22Rv1 (cell line): Measurements from ENCODE around the gene DDX27.
"Not testable (repeated sequence)": the region's sequence is repeated elsewhere in the genome, so short reads cannot be mapped to it uniquely, and the experiment has no call there.

ENCODE experiments used
- ZFX ChIP-seq: fragments of 450-650 bp; IDR thresholded peaks from 2 replicates; pipeline ENCODE4 v1.6.1; 2017; ENCODE audit warnings: antibody characterized with exemption, borderline replicate concordance
- TF ChIP-seq, protein P1 (sequence below): fragments of 450-650 bp; IDR thresholded peaks from 2 replicates; pipeline ENCODE4 v1.5.1; 2017; ENCODE audit warnings: mild to moderate bottlenecking

GRCh38 chr20:49184084-49184501, 35.1 kb upstream of the DDX27 start:
- TF ChIP-seq, protein P1, sequence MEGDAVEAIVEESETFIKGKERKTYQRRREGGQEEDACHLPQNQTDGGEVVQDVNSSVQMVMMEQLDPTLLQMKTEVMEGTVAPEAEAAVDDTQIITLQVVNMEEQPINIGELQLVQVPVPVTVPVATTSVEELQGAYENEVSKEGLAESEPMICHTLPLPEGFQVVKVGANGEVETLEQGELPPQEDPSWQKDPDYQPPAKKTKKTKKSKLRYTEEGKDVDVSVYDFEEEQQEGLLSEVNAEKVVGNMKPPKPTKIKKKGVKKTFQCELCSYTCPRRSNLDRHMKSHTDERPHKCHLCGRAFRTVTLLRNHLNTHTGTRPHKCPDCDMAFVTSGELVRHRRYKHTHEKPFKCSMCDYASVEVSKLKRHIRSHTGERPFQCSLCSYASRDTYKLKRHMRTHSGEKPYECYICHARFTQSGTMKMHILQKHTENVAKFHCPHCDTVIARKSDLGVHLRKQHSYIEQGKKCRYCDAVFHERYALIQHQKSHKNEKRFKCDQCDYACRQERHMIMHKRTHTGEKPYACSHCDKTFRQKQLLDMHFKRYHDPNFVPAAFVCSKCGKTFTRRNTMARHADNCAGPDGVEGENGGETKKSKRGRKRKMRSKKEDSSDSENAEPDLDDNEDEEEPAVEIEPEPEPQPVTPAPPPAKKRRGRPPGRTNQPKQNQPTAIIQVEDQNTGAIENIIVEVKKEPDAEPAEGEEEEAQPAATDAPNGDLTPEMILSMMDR, result not testable (repeated sequence)
- TF ChIP-seq ZFX, result not testable (repeated sequence)
